NCI-H2196 (cell line): ENCODE results near the gene DROSHA.
"Not testable (repeated sequence)": the region's sequence is repeated elsewhere in the genome, so short reads cannot be mapped to it uniquely, and the experiment has no call there.

Source experiments
- DNase-seq: peaks from one replicate; lab custom pipeline; 2025; ENCODE audit not compliant: unreplicated experiment; lab: John Stamatoyannopoulos, UW

The DROSHA gene

GRCh38 chr5:31382051-31382878 is 149.6 kb downstream of the DROSHA start:
- no peak for DNase-seq

- no peak for DNase-seq
Measured at GRCh38 chr5:31381299-31381698, 150.6 kb downstream of the DROSHA start.

GRCh38 chr5:31380049-31380448 is 151.8 kb downstream of the DROSHA start:
- DNase-seq = no peak

- no peak for DNase-seq
Measured at GRCh38 chr5:31378838-31379237, 153.1 kb downstream of the DROSHA start.

GRCh38 chr5:31378136-31378535 is 153.8 kb downstream of the DROSHA start:
- DNase-seq = no peak

GRCh38 chr5:31377274-31377946 is 154.5 kb downstream of the DROSHA start:
- DNase-seq = no peak

- DNase-seq = no peak
Measured at GRCh38 chr5:31375999-31376720, 155.7 kb downstream of the DROSHA start.

- no peak for DNase-seq
Measured at GRCh38 chr5:31372124-31372523, 159.8 kb downstream of the DROSHA start.

GRCh38 chr5:31366941-31367340 is 165.0 kb downstream of the DROSHA start:
- DNase-seq = no peak

GRCh38 chr5:31365776-31366175 is 166.1 kb downstream of the DROSHA start:
- no peak for DNase-seq

GRCh38 chr5:31364881-31365636 is 166.8 kb downstream of the DROSHA start:
- DNase-seq = no peak

- DNase-seq = no peak
Measured at GRCh38 chr5:31362931-31363568, 168.8 kb downstream of the DROSHA start.

- DNase-seq = no peak
Measured at GRCh38 chr5:31362529-31362900, 169.4 kb downstream of the DROSHA start.

- DNase-seq = not testable (repeated sequence)
Measured at GRCh38 chr5:31361704-31362528, 170.0 kb downstream of the DROSHA start.

- DNase-seq = no peak
Measured at GRCh38 chr5:31361234-31361633, 170.7 kb downstream of the DROSHA start.

GRCh38 chr5:31359839-31360238 is 172.1 kb downstream of the DROSHA start:
- DNase-seq = no peak

- no peak for DNase-seq
Measured at GRCh38 chr5:31357038-31357437, 174.9 kb downstream of the DROSHA start.

GRCh38 chr5:31355337-31355736 is 176.6 kb downstream of the DROSHA start:
- DNase-seq = no peak
